ENCODE results near the gene MRGPRD.

DNA sequence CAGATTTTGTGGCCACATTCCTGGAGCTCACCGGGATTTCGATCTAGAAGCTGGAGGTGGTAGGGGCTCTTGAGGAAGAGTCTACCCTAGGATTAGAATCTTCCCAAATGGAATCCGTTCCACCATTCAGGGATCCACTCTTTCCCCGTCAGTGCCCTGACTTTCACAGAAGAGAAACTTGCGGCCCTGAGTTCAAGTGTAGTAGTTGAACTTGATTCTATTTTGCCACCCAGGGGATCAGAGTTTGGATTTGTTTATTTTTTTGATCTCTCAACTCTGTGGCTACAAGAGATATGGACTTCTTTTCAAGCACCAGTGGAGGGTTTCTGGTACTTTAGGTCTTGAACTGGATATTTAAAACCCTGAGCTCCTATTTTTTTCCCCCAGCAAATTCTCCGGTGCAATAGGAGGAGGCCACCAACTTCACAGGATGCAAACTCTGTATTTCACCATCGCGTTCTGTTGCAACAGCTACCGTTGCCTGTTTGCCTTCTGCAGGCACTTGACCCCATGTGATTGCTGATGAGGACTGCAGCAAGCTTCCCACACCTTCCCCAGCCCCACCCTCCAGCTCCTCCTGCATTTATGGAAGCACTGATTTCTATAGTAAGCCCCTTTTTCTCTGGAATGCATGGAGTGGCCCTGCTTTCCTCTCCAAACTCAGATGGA, 47.1 kb upstream of the MRGPRD start:
- TF ChIP-seq, protein P1, sequence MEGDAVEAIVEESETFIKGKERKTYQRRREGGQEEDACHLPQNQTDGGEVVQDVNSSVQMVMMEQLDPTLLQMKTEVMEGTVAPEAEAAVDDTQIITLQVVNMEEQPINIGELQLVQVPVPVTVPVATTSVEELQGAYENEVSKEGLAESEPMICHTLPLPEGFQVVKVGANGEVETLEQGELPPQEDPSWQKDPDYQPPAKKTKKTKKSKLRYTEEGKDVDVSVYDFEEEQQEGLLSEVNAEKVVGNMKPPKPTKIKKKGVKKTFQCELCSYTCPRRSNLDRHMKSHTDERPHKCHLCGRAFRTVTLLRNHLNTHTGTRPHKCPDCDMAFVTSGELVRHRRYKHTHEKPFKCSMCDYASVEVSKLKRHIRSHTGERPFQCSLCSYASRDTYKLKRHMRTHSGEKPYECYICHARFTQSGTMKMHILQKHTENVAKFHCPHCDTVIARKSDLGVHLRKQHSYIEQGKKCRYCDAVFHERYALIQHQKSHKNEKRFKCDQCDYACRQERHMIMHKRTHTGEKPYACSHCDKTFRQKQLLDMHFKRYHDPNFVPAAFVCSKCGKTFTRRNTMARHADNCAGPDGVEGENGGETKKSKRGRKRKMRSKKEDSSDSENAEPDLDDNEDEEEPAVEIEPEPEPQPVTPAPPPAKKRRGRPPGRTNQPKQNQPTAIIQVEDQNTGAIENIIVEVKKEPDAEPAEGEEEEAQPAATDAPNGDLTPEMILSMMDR (IDR thresholded peaks at IDR 0.05): no peak
- TF ChIP-seq EP300 (IDR thresholded peaks at IDR 0.05): no peak
- no peak for TF ChIP-seq POLR2A (IDR thresholded peaks at IDR 0.05)
